ENCODE data around the gene C3orf33.

DNA sequence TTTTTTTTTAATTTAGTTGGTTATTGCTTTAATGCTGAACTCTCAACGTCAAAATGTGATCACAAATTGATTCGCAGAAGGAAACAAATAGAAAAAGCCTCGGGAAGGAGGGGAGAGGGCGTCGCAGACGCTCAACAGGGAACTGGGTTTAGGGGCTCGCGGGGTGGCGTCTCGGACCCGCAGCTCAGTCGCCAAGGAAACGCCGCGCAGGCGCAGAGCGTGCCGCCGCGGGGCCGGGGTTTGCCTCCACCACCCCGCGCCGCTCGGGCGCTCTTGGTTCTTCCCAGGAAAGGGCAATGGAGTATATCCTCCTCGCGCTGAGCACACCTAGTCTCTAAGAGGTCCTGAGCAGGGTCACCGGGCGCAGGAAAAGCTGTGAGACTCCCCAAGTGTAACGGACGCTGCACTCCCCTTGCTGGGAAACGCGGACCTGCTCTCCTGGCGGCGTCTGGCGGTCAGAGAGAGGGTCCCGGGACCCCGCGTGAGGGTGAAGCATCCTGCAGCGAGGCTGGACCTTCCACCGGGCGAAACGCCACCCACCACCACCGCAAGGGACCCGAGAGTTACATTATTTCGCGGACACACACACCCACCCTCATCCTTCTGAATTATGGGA, 62.0 kb downstream of the C3orf33 start:
- TF ChIP-seq, protein P1, sequence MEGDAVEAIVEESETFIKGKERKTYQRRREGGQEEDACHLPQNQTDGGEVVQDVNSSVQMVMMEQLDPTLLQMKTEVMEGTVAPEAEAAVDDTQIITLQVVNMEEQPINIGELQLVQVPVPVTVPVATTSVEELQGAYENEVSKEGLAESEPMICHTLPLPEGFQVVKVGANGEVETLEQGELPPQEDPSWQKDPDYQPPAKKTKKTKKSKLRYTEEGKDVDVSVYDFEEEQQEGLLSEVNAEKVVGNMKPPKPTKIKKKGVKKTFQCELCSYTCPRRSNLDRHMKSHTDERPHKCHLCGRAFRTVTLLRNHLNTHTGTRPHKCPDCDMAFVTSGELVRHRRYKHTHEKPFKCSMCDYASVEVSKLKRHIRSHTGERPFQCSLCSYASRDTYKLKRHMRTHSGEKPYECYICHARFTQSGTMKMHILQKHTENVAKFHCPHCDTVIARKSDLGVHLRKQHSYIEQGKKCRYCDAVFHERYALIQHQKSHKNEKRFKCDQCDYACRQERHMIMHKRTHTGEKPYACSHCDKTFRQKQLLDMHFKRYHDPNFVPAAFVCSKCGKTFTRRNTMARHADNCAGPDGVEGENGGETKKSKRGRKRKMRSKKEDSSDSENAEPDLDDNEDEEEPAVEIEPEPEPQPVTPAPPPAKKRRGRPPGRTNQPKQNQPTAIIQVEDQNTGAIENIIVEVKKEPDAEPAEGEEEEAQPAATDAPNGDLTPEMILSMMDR (IDR thresholded peaks at IDR 0.05), result no peak
- no peak for TF ChIP-seq POLR2A (IDR thresholded peaks at IDR 0.05)

Measured in right lobe of liver (tissue), 4 donors.